Measurements from ENCODE around the gene NMUR2.

The NMUR2 gene

GRCh38 chr5:152425083-152425482, 20.0 kb upstream of the NMUR2 start:
- TF ChIP-seq CTCF (IDR thresholded peaks at IDR 0.05; ENCODE audit: poor library complexity, severe bottlenecking), result no peak

GRCh38 chr5:152424501-152424900, 19.4 kb upstream of the NMUR2 start:
- Histone ChIP-seq H3K36me3 (ENCODE audit: low read depth) (no peaks in the 10 kb centered on the region), H3K9me3 (ENCODE audit: severe bottlenecking) (no peaks in the 10 kb centered on the region)

More at GRCh38 chr5:152425083-152425482, 20.0 kb upstream of the NMUR2 start:
- Histone ChIP-seq H3K27ac (ENCODE audit: poor library complexity, severe bottlenecking) (no peak overlapping the region), H3K36me3 (ENCODE audit: low read depth) (no peaks in the 10 kb centered on the region), H3K4me3 (ENCODE audit: severe bottlenecking) (no peak overlapping the region), H3K9me3 (ENCODE audit: severe bottlenecking) (no peaks in the 10 kb centered on the region), H3K4me1 (ENCODE audit: insufficient read depth, poor library complexity, severe bottlenecking) (no peaks in the 10 kb centered on the region), H3K27me3 (ENCODE audit: insufficient read depth, poor library complexity, severe bottlenecking) (peaks cover 33% of the 10 kb centered on the region)
- ATAC-seq (ENCODE audit: low read depth) (no peak), DNase-seq (ENCODE audit: low spot score) (no peak)

GRCh38 chr5:152422081-152422480, 17.0 kb upstream of the NMUR2 start:
- Histone ChIP-seq H3K27ac (ENCODE audit: poor library complexity, severe bottlenecking) (no peak overlapping the region), H3K9me3 (ENCODE audit: severe bottlenecking) (no peaks in the 10 kb centered on the region), H3K27me3 (ENCODE audit: insufficient read depth, poor library complexity, severe bottlenecking) (peaks cover 14% of the 10 kb centered on the region), H3K4me1 (ENCODE audit: insufficient read depth, poor library complexity, severe bottlenecking) (no peaks in the 10 kb centered on the region), H3K4me3 (ENCODE audit: severe bottlenecking) (no peak overlapping the region), H3K36me3 (ENCODE audit: low read depth) (no peaks in the 10 kb centered on the region)
- ATAC-seq (ENCODE audit: low read depth) (no peak), DNase-seq (ENCODE audit: low spot score) (no peak)
- no peak for TF ChIP-seq CTCF (IDR thresholded peaks at IDR 0.05; ENCODE audit: poor library complexity, severe bottlenecking)

More at GRCh38 chr5:152424501-152424900, 19.4 kb upstream of the NMUR2 start:
- Histone ChIP-seq H3K4me3 (ENCODE audit: severe bottlenecking) (no peak overlapping the region), H3K27ac (ENCODE audit: poor library complexity, severe bottlenecking) (no peak overlapping the region), H3K4me1 (ENCODE audit: insufficient read depth, poor library complexity, severe bottlenecking) (no peaks in the 10 kb centered on the region), H3K27me3 (ENCODE audit: insufficient read depth, poor library complexity, severe bottlenecking) (peaks cover 33% of the 10 kb centered on the region)
- no peak for ATAC-seq (ENCODE audit: low read depth)
- DNase-seq (ENCODE audit: low spot score), result no peak
- no peak for TF ChIP-seq CTCF (IDR thresholded peaks at IDR 0.05; ENCODE audit: poor library complexity, severe bottlenecking)

- ATAC-seq (ENCODE audit: low read depth) (no peak), DNase-seq (ENCODE audit: low spot score) (no peak)
- H3K4me1 ChIP-seq (ENCODE audit: insufficient read depth, poor library complexity, severe bottlenecking), result no peaks in the 10 kb centered on the region
- H3K27me3 ChIP-seq (ENCODE audit: insufficient read depth, poor library complexity, severe bottlenecking), result no peaks in the 10 kb centered on the region
- no peak overlapping the region for H3K27ac ChIP-seq (ENCODE audit: poor library complexity, severe bottlenecking)
- no peaks in the 10 kb centered on the region for H3K36me3 ChIP-seq (ENCODE audit: low read depth)
- no peak overlapping the region for H3K4me3 ChIP-seq (ENCODE audit: severe bottlenecking)
- TF ChIP-seq CTCF (IDR thresholded peaks at IDR 0.05; ENCODE audit: poor library complexity, severe bottlenecking), result no peak
- H3K9me3 ChIP-seq (ENCODE audit: severe bottlenecking), result peaks cover 2% of the 10 kb centered on the region
Measured at GRCh38 chr5:152412129-152412528, 7.0 kb upstream of the NMUR2 start.

GRCh38 chr5:152406082-152406481, 1.0 kb upstream of the NMUR2 start:
- H3K9me3 ChIP-seq (ENCODE audit: severe bottlenecking), result no peaks in the 10 kb centered on the region
- H3K36me3 ChIP-seq (ENCODE audit: low read depth), result no peaks in the 10 kb centered on the region
- no peak for ATAC-seq (ENCODE audit: low read depth)
- DNase-seq (ENCODE audit: low spot score), result no peak
- H3K4me3 ChIP-seq (ENCODE audit: severe bottlenecking), result no peak overlapping the region
- H3K4me1 ChIP-seq (ENCODE audit: insufficient read depth, poor library complexity, severe bottlenecking), result no peaks in the 10 kb centered on the region
- H3K27me3 ChIP-seq (ENCODE audit: insufficient read depth, poor library complexity, severe bottlenecking), result no peaks in the 10 kb centered on the region
- no peak overlapping the region for H3K27ac ChIP-seq (ENCODE audit: poor library complexity, severe bottlenecking)
- TF ChIP-seq CTCF (IDR thresholded peaks at IDR 0.05; ENCODE audit: poor library complexity, severe bottlenecking), result no peak
